HEK293T (cell line): ENCODE measurements around the gene RFX4.

Source experiments
- ARNT ChIP-seq: fragments of 450-650 bp; IDR thresholded peaks from 2 replicates; pipeline ENCODE4 v1.6.1; 2017; ENCODE audit warnings: mild to moderate bottlenecking
- BHLHE40 ChIP-seq: fragments of 450-650 bp; IDR thresholded peaks from 2 replicates; pipeline ENCODE4 v1.6.1; 2016; ENCODE audit warnings: mild to moderate bottlenecking, moderate library complexity, borderline replicate concordance
- CTBP1 ChIP-seq: fragments of 450-650 bp; IDR thresholded peaks from 2 replicates; pipeline ENCODE4 v1.6.1; 2016; ENCODE audit warnings: borderline replicate concordance
- ELF4 ChIP-seq: fragments of 450-650 bp; IDR thresholded peaks from 2 replicates; pipeline ENCODE4 v1.6.1; 2017; ENCODE audit warnings: antibody characterized with exemption
- FOXA1 ChIP-seq: fragments of 450-650 bp; IDR thresholded peaks from 2 replicates; pipeline ENCODE4 v1.6.1; 2016; ENCODE audit warnings: mild to moderate bottlenecking
- FOXK2 ChIP-seq: fragments of 450-650 bp; IDR thresholded peaks from 2 replicates; pipeline ENCODE4 v1.6.1; 2016; ENCODE audit warnings: mild to moderate bottlenecking
- FOXM1 ChIP-seq: fragments of 450-650 bp; IDR thresholded peaks from 2 replicates; pipeline ENCODE4 v1.6.1; 2017; ENCODE audit warnings: mild to moderate bottlenecking, borderline replicate concordance
- HDGF ChIP-seq: fragments of 450-650 bp; IDR thresholded peaks from 2 replicates; pipeline ENCODE4 v1.6.1; 2017; ENCODE audit warnings: antibody characterized with exemption, borderline replicate concordance
- NFRKB ChIP-seq: fragments of 450-650 bp; IDR thresholded peaks from 2 replicates; pipeline ENCODE4 v1.6.1; 2016; ENCODE audit warnings: mild to moderate bottlenecking, moderate library complexity
- PKNOX1 ChIP-seq: fragments of 450-650 bp; IDR thresholded peaks from 2 replicates; pipeline ENCODE4 v1.6.1; 2016
- SP1 ChIP-seq: fragments of 450-650 bp; IDR thresholded peaks from 2 replicates; pipeline ENCODE4 v1.6.1; 2017
- SUZ12 ChIP-seq: fragments of 450-650 bp; IDR thresholded peaks from 2 replicates; pipeline ENCODE4 v1.6.1; 2016; ENCODE audit warnings: mild to moderate bottlenecking
- TARDBP ChIP-seq: fragments of 450-650 bp; IDR thresholded peaks from 2 replicates; pipeline ENCODE4 v1.6.1; 2016
- ZNF384 ChIP-seq: fragments of 450-650 bp; IDR thresholded peaks from 2 replicates; pipeline ENCODE4 v1.6.1; 2016

- no peak for TF ChIP-seq SP1
- no peak for TF ChIP-seq HDGF
- TF ChIP-seq PKNOX1 = no peak
- no peak for TF ChIP-seq FOXM1
- no peak for TF ChIP-seq BHLHE40
- TF ChIP-seq SUZ12 = no peak
- TF ChIP-seq TARDBP = no peak
- TF ChIP-seq ELF4 = no peak
- TF ChIP-seq FOXA1 = no peak
- no peak for TF ChIP-seq CTBP1
- no peak for TF ChIP-seq ZNF384
- no peak for TF ChIP-seq FOXK2
- no peak for TF ChIP-seq NFRKB
- no peak for TF ChIP-seq ARNT
These were observed 181.9 kb downstream of the RFX4 start for GRCh38 chr12:106764738-106765137.
